C4-2B (cell line): Measurements from ENCODE around the gene FUT8.

Experiments used
- H3K27ac ChIP-seq: fragments of 450-650 bp; 2 replicates; pipeline ENCODE4 v1.5.1; 2017
- CTCF ChIP-seq: fragments of 450-650 bp; conservative IDR thresholded peaks from 2 replicates; pipeline ENCODE4 v1.5.1; 2017; ENCODE audit warnings: mild to moderate bottlenecking
- ZFX ChIP-seq: fragments of 450-650 bp; IDR thresholded peaks from 2 replicates; pipeline ENCODE4 v1.6.1; 2017

FUT8 gene

DNA sequence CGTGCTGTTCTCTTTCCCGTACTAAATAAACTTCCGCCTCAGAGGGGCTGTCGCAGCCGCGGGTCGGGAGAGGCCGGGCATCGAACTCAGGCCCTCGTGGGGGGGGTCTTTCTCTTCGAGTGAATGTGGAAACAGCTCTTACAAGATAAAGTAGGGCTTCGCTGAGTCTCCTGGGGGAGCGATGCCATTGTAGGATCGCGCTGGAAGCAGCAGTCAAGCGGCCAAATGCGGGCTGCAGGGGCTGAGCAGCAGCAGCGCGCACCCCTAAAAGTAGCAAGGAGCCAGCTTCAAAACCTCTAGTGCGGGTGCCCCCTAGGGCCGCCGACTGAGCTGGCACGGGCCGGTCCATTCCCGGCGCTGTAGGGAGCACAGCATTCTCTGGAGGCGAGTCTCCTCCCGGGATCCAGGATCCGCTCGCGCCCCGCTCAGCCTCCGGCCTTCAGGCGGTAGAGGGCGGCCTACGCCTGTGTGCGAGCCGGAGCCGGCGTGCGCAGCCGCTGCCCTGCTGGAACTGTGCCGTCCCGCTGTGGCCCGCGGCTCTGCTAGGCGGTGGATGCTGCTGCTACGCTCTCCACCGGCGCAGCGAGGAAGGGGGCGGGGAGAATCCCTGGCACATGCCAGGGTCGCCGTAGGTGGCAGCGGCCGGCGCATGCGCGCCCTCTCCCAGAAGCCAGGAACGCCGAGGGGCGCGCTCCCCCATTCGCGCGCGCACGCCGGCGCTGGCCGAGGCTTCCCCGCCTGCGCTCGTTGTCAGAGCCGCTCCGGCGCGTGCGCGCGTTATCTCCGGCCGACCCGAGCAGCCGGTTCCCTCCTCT is at the start of gene FUT8:
FUT8 (plus strand) TSS at position 699 of the 815 bp plus-strand sequence. CDS start 148,834 bp downstream, outside the sequence.
- peak within 1 kb of the TSS; percentile 85 for H3K27ac ChIP-seq
- TF ChIP-seq CTCF (peak; percentile 92), ZFX (no peak; the same call in 1 of the 2 replicates)

DNA sequence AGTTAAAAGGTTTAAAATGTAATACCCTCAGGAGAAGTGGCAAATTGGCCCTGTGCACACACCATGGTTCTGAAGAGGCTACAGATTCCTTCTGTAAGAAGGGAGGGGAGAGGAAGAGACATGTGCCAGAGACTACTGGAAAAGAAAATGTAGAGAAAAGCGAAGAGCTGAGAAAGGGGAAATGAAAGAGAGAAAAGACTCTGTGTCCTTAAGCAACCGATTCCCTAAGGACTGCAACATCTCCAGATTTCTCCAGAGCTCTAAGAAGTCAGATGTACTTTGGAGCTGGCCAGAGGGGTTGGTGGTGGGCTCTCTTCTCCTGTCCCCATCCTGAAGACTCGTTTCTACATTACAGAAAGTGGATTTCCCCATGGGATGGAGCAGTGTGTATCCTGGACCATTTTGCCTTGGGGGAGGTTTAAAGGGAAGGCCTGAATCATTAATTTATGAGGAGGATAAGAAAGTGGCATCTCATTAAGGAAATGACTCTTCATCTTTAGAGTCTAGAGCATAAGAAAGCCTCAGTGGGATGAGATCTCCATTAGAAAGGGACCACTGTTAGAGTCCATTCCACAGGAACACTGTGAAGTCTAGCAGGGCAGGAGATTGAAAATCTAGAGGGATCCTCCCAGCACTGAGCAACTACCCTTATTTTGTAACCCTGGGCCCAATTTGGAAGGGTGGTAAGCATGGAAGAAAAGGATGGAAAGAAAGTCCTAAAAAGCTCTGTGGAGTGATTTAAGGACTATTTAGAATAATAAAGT is 45.5 kb upstream of the FUT8 start:
- no peak overlapping the region for H3K27ac ChIP-seq
- TF ChIP-seq ZFX: no peak
- no peak for TF ChIP-seq CTCF

GRCh38 chr14:65369560-65369959 is 43.0 kb upstream of the FUT8 start:
- TF ChIP-seq ZFX (no peak), CTCF (no peak)
- H3K27ac ChIP-seq: no peak overlapping the region

DNA sequence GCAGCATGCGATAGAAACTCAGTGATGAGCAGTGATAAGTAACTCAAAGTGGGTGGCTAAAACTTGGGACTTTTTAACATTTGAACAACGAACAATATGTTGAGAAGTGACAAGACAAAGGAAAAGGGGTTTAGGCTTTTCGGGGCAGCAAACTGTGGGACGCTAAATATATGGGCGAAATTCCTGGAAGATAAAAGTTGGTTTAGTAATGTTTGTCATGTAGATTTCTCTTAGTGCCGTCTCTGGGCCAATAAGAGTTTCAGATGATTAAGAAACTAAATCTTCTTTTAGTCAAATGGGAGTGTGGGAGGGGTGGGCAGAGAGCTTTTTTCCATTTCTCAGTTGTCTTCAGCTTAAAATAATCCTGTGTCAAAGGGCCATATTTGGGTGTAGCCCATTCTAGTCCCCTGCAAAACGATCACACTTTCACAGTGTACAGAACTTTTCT is 41.7 kb upstream of the FUT8 start:
- TF ChIP-seq CTCF (no peak), ZFX (no peak)
- no peak overlapping the region for H3K27ac ChIP-seq

DNA sequence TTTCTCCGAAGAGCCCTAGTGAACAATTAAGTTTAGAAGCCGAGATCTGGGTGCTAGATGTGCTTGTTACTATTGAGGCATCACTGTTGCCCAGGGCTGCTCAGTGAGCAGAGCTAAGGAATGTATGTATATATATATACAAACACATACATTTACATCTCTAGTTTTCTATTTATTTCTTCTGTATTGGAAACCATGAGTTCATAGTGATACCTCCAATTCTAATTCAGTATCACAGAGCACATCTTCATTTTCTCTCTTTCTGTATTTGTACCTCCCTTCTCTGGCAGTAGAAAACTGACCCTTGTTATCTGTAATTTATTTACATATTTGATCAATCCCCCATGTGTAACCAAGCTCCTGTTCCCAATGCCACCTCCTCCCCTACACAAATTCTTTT is 40.7 kb upstream of the FUT8 start:
- H3K27ac ChIP-seq: no peak overlapping the region
- TF ChIP-seq CTCF (no peak), ZFX (no peak)

DNA sequence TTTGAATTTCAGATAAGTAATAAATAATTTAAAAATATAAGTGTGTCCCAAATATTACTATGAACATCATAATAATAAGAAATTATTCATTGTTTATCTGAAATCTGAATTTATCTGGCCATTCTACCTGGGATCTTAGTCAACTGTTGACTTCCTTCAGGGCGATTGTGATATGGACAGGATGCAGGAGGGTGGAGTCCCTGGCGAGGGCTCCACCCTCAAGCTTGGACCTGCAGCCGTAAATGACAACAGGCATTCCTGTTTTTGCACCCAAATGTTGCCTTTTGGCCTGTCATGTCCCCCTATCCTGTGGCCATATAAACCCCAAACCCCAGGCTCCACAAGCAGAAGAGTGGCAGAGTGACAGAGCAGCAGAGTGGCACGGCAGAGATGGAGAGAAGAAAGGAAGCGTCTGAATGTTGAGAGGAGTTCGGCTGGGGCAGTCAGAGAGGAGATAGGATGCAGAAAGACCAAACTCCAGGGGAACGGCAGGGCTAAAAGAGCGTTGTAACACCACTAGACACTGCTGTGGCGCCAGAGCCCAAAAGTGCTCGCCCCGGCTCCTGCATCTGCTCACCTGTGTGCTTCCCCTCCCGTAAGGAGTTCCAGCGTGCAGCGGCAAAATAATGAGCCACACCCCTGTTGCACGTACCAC is 39.4 kb upstream of the FUT8 start:
- TF ChIP-seq CTCF: no peak
- no peak for TF ChIP-seq ZFX

More for the DNA sequence above, 39.4 kb upstream of the FUT8 start:
- H3K27ac ChIP-seq: no peak overlapping the region
